GM20431 (cell line): Measurements from ENCODE around the gene PWWP2B.

ENCODE experiments used
- in situ Hi-C: fragments of 300-500 bp; cut with MseI, MboI; formaldehyde crosslinking; loops from one replicate; pipeline ENCODE4 v1.15.0; 2020; ENCODE audit warnings: low sequenced_read_pairs; ENCODE audit not compliant: unreplicated experiment

PWWP2B gene

GRCh38 chr10:132415956-132416355 is 19.0 kb downstream of the PWWP2B start:
- in situ Hi-C loops, result no loop called here

GRCh38 chr10:132416566-132417256 is 19.7 kb downstream of the PWWP2B start:
- in situ Hi-C loops, result no loop called here

- in situ Hi-C loops, result no loop called here
Observed at GRCh38 chr10:132417257-132417910, 20.4 kb downstream of the PWWP2B start.

- in situ Hi-C loops, result no loop called here
Observed at GRCh38 chr10:132417957-132418441, 21.0 kb downstream of the PWWP2B start.

GRCh38 chr10:132418527-132419416 is 21.8 kb downstream of the PWWP2B start:
- in situ Hi-C loops, result no loop called here

- in situ Hi-C loops, result no loop called here
Observed at GRCh38 chr10:132419538-132420468, 22.8 kb downstream of the PWWP2B start.

GRCh38 chr10:132420469-132420980 is 23.5 kb downstream of the PWWP2B start:
- in situ Hi-C loops, result no loop called here

GRCh38 chr10:132420981-132421846 is 24.2 kb downstream of the PWWP2B start:
- in situ Hi-C loops, result no loop called here

- in situ Hi-C loops, result no loop called here
Observed at GRCh38 chr10:132421847-132422751, 25.1 kb downstream of the PWWP2B start.

GRCh38 chr10:132422903-132423825 is 26.2 kb downstream of the PWWP2B start:
- in situ Hi-C loops, result no loop called here

GRCh38 chr10:132423966-132424861 is 27.2 kb downstream of the PWWP2B start:
- in situ Hi-C loops, result no loop called here

GRCh38 chr10:132425029-132425756 is 28.2 kb downstream of the PWWP2B start:
- in situ Hi-C loops, result no loop called here

GRCh38 chr10:132425757-132426155 is 28.8 kb downstream of the PWWP2B start:
- in situ Hi-C loops, result no loop called here

GRCh38 chr10:132427006-132427771 is 30.2 kb downstream of the PWWP2B start:
- in situ Hi-C loops, result no loop called here
